Mesodermal cell (in vitro differentiated cells): Measurements from ENCODE around the gene RDH13.
"Not testable (repeated sequence)": the region's sequence is repeated elsewhere in the genome, so short reads cannot be mapped to it uniquely, and the experiment has no call there.

Experiments
- H3K27ac ChIP-seq: 2 replicates; pipeline ENCODE4 v1.7.0; 2013; ENCODE audit warnings: mild to moderate bottlenecking, low read depth, low read length, moderate library complexity; ENCODE audit not compliant: severe bottlenecking
- H3K36me3 ChIP-seq: 2 replicates; pipeline ENCODE4 v1.7.1; 2013; ENCODE audit warnings: mild to moderate bottlenecking, low read length, moderate library complexity; ENCODE audit not compliant: control insufficient read depth, insufficient read depth
- H3K4me1 ChIP-seq: one replicate; pipeline ENCODE4 v1.7.1; 2013; ENCODE audit warnings: mild to moderate bottlenecking, low read length; ENCODE audit not compliant: insufficient read depth, control insufficient read depth, poor library complexity, severe bottlenecking
- H3K4me3 ChIP-seq: 2 replicates; pipeline ENCODE4 v1.7.0; 2013; ENCODE audit warnings: low read length, control low read depth, mild to moderate bottlenecking; ENCODE audit not compliant: insufficient read depth, poor library complexity, severe bottlenecking; ENCODE audit errors: extremely low read depth
- H3K9me3 ChIP-seq: 2 replicates; pipeline ENCODE4 v1.7.1; 2013; ENCODE audit warnings: mild to moderate bottlenecking, low read length, moderate library complexity; ENCODE audit not compliant: control insufficient read depth
- WGBS, 2 experiments: methylation state at CpG; one replicate each; pipeline ENCODE4 v1.1.5; 2013; ENCODE audit warnings: missing lambda C conversion rate in 2 of 2; ENCODE audit not compliant: insufficient coverage in 2 of 2; 5-methylcytosine and 5-hydroxymethylcytosine counted together

The RDH13 gene

DNA sequence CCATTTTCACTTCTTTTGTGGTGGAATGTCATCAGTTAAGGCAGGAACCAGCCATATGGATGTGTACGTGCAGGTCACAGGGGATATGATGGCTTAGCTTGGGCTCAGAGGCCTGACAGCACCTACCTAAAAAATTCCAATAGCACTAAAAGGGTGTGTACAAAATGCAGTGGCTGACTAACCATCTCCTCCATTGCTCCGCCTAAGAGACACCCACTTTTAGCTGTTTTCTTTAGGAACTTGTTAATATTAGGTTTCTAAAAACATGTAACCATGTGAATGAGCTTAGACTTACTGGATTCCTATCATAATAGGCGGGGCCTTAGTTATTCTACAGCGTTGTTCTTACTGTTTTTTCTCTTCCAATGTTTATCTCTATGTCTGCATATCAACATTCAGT is 50.6 kb downstream of the RDH13 start:
- Histone ChIP-seq H3K27ac (no peak overlapping the region), H3K4me1 (no peaks in the 10 kb centered on the region), H3K36me3 (no peaks in the 10 kb centered on the region), H3K4me3 (no peak overlapping the region), H3K9me3 (no peaks in the 10 kb centered on the region)
- 57 to 86% methylated on average over 1 to 3 of the region's 4 CpGs for WGBS, 2 experiments

DNA sequence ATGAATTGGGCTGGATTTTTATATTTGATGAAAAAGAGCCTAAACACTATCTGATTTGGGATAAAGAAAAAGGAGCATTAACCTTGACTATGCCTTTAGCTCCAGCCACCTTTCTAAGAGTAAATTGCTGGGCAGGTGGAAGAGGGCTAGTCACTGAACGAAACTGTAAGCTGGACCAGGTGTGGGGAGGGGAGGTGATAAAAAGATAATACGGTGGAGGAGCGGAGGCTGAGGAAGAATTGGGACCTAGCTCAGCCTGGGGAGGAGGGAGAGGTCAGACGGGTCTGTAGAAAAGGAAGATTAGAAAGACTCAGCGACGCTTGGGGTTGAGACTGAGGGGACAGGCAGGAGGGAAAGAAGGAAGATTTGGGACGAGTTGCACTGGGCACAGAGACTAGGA is 52.4 kb downstream of the RDH13 start:
- H3K27ac ChIP-seq, H3K4me1 ChIP-seq, H3K36me3 ChIP-seq, H3K9me3 ChIP-seq, H3K4me3 ChIP-seq: not testable (repeated sequence)
- WGBS, 2 experiments, result 42 to 71% methylated on average over 3 to 6 of the region's 7 CpGs

DNA sequence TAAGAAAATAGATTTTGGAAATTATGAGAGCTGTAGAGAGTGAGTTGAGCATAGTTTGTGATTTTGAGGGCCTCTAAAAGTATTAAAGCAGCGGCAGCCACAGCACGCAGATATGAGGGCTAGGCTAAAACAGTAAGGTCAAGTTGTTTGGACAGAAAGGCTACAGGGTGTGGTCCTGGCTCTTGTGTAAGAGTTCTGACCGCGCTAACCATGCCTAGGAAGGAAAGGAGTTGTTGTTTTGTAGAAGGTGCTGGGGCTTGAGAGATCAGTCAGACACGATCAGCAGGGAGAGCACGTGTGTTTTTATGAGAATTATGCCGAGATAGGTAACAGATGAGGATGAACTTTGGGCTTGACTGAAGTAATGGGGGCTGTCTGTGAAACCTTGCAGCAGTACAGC is 54.2 kb downstream of the RDH13 start:
- not testable (repeated sequence) for H3K27ac ChIP-seq, H3K4me1 ChIP-seq, H3K4me3 ChIP-seq, H3K36me3 ChIP-seq
- H3K9me3 ChIP-seq, result peaks cover 12% of the 10 kb centered on the region
- WGBS, 2 experiments, result 90% methylated on average over 6 to 7 of the region's 7 CpGs

DNA sequence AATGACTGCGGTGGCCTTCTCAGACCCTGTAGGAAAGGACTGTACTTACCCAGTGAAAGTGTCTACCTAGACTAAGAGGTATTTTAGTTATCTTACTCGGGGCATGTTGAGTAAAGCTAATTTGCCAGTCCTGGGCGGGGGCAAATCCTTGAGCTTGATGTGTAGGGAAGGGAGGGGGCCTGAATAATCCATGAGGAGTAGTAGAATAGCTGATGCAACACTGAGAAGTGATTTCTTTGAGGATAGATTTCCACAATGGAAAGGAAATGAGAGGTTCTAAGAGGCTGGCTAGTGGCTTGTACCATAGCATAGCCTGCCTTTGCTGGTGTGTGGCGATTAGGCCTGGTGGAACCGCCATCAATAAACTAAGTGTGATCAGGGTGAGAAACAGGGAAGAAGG is 54.8 kb downstream of the RDH13 start:
- WGBS, 2 experiments, result 80% methylated on average over 1 of the region's 5 CpGs; no CpG with 5 or more reads in 1 of the 2 experiments
- not testable (repeated sequence) for H3K4me3 ChIP-seq, H3K27ac ChIP-seq, H3K4me1 ChIP-seq, H3K36me3 ChIP-seq
- H3K9me3 ChIP-seq, result peaks cover 12% of the 10 kb centered on the region

DNA sequence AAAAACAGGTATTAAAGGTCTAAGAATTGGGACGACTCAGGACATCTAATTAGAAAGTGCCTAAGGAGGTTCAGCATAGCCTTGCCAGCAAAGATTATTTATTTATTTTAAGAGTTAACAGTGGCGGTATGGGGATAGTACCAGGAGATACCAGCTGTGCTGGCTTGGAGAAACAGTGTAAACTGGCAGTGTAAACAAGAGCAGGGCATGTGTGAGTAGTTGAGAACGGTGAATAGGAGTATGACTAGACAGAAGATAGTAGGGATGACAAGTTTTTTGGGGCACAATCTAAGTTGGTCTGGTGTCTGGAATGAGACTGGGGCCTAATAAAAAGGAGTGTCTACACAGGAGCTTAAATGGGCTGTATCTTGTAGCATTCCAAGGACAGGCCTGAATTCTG is 55.4 kb downstream of the RDH13 start:
- not testable (repeated sequence) for H3K4me1 ChIP-seq, H3K27ac ChIP-seq
- 28 to 29% methylated on average over 2 to 3 of the region's 3 CpGs for WGBS, 2 experiments

DNA sequence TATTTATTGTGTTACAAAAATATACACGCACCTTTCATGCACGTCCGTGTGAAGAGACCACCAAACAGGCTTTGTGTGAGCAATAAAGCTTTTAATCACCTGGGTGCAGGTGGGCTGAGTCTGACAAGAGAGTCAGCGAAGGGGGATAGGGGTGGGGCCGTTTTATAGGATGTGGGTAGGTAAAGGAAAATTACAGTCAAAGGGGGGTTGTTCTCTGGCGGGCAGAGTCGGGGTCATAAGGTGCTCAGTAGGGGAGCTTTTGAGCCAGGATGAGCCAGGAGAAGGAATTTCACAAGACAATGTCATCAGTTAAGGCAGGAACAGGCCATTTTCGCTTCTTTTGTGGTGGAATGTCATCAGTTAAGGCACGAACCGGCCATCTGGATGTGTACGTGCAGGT is 56.2 kb downstream of the RDH13 start:
- whole genome bisulfite sequencing, 2 experiments, result 3% methylated on average over 5 to 8 of the region's 11 CpGs
- not testable (repeated sequence) for H3K27ac ChIP-seq, H3K4me1 ChIP-seq
- peaks cover 12% of the 10 kb centered on the region for H3K9me3 ChIP-seq
- H3K4me3 ChIP-seq, result peak overlapping the region; percentile 64
- H3K36me3 ChIP-seq, result peaks cover 18% of the 10 kb centered on the region

More for the DNA sequence above, 55.4 kb downstream of the RDH13 start:
- Histone ChIP-seq H3K9me3 (peaks cover 12% of the 10 kb centered on the region), H3K4me3 (peak overlapping the region; percentile 64), H3K36me3 (peaks cover 12% of the 10 kb centered on the region)

DNA sequence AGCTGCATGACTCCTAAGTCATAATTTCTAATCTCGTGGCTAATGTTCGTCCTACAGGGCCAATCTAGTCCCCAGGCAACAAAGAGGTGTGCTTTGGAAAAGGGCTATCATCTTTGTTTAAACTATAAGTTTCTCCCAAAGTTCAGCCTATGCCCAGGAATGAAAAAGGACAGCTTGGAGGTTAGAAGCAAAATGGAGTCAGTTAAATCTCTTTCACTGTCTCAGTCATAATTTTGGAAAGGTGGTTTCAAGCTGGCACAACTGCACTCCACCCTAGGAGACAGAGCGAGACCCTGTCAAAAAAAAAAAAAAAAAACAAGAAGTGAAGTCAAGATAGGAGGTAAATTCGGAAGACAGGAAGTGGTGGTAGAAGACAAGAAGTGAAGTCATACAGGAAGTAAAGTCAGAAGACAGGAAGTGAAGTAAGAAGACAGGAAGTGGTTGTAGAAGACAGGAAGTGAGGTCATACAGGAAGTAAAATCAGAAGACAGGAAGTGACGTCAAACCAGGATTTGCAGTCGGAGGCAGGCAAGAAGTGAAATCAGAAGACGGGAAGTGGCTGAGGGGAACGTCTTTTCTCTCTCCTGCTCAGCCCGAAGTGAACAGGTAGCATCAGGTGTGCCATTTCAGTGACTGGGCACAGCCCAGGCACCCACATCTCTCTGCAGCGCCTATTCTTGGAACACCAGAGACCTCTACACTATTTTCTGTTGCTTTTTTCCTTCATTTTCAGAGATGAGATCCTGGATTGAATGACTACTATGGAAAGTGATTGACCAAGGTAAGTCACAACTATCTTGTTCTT is 57.1 kb downstream of the RDH13 start:
- 22 to 23% methylated on average over 6 of the region's 10 CpGs for WGBS, 2 experiments
- peak overlapping the region; percentile 64 for H3K4me3 ChIP-seq
- H3K4me1 ChIP-seq, result no peaks in the 10 kb centered on the region
- peaks cover 27% of the 10 kb centered on the region for H3K36me3 ChIP-seq
- H3K27ac ChIP-seq, result peak overlapping the region; percentile 80
- peaks cover 12% of the 10 kb centered on the region for H3K9me3 ChIP-seq

DNA sequence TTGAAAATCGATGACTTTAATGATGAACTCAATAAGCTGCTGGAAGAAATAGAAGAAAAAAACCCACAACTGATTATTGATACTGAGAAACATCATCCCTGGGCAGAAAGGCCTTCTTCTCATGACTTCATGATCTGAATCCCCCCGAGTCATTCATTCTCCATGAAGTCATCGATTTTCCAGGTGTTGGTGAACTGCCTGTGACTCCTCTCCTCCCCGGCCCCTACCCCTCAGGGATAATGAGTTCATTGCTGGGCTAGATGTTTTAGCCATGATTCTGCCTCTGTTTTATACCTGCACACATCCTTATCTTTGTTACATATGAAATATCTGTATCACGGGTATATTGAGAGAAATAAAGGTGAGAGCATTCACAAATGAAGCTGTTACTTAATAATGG is 62.2 kb downstream of the RDH13 start:
- Histone ChIP-seq H3K9me3 (peaks cover 8% of the 10 kb centered on the region), H3K4me3 (no peak overlapping the region), H3K4me1 (no peaks in the 10 kb centered on the region), H3K27ac (no peak overlapping the region), H3K36me3 (peaks cover 57% of the 10 kb centered on the region)
- 93 to 100% methylated on average over 1 to 3 of the region's 5 CpGs for WGBS, 2 experiments

DNA sequence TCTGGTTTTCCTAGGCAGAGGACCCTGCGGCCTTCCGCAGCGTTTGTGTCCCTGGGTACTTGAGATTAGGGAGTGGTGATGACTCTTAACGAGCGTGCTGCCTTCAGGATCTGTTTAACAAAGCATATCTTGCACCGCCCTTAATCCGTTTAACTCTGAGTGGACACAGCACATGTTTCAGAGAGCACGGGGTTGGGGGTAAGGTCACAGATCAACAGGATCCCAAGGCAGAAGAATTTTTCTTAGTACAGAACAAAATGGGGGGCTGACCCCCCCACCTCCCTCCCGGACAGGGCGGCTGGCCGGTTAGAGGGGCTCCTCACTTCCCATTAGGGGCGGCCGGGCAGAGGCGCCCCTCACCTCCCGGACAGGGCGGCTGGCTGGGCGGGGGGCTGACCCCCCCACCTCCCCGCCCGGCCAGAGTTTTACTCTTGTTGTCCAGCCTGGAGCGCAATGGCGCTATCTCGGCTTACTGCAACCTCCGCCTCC is 64.2 kb downstream of the RDH13 start:
- H3K4me1 ChIP-seq, H3K4me3 ChIP-seq, H3K9me3 ChIP-seq, H3K27ac ChIP-seq: not testable (repeated sequence)
- 81 to 95% methylated on average over 9 to 14 of the region's 23 CpGs for WGBS, 2 experiments
- H3K36me3 ChIP-seq, result peaks cover 67% of the 10 kb centered on the region

DNA sequence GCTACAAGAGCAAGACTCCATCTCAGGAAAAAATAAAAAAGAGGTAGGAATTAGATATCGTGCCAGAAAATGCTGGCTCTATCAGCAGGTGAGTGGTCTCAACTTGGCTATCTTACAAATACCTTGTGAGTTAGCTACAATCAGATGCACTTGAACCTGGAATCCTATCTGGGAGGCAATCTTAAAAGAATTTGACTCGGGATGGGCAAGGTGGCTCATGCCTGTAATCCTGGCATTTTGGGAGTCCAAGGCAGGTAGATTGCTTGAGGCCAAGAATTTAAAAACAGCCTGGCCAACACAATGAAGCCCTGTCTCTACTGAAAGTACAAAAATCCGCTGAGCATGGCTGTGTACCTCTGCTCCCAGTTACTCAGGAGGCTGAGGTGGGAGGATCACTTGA is 67.4 kb downstream of the RDH13 start:
- Histone ChIP-seq H3K4me3 (no peak overlapping the region), H3K36me3 (peaks cover 69% of the 10 kb centered on the region), H3K27ac (no peak overlapping the region), H3K4me1 (no peaks in the 10 kb centered on the region), H3K9me3 (no peaks in the 10 kb centered on the region)
- WGBS, 2 experiments, result 71 to 72% methylated on average over 2 to 3 of the region's 3 CpGs
